IMR-90 (cell line): ENCODE measurements around the gene DMAP1. TPM values are rescaled to one million over a fixed set of nuclear protein-coding genes. Genes with fewer than 3 reads are reported as not detected.

Experiments used
- ATAC-seq: fragments of 200-7000 bp; cut with Tn5 transposase; 2 replicates; pipeline ENCODE4 v1.9.1; 2020; ENCODE audit warnings: low read depth, mild to moderate bottlenecking, moderate library complexity
- BruUV-seq: library from RNA; stranded (reverse); fragments of 400-500 nt; replicated peaks from 2 replicates; lab custom pipeline; 2021; lab: Mats Ljungman, UMichigan
- CTCF ChIA-PET: fragments of 300-600 bp; formaldehyde crosslinking; extraction: SDS; loops from one replicate; lab custom pipeline; 2021; ENCODE audit warnings: antibody characterized with exemption; lab: Yijun Ruan, JAX
- POLR2A ChIA-PET: fragments of 300-600 bp; sonication (Branson Sonifier 250); formaldehyde crosslinking; loops from one replicate; lab custom pipeline; 2022; ENCODE audit warnings: antibody characterized with exemption; ENCODE audit not compliant: unreplicated experiment; lab: Charles Lee
- DNase-seq: peaks from one replicate; pipeline ENCODE4 v3.0.0; 2013
- H2AFZ ChIP-seq: replicated peaks from 2 replicates; pipeline ENCODE3; 2013; ENCODE audit warnings: low read length, mild to moderate bottlenecking; ENCODE audit not compliant: poor library complexity
- H2AK5ac ChIP-seq: 2 replicates; pipeline ENCODE4 v1.6.1; 2013; ENCODE audit warnings: low read depth, low read length, inconsistent platforms
- H2AK9ac ChIP-seq: replicated peaks from 2 replicates; pipeline ENCODE3; 2013; ENCODE audit warnings: mild to moderate bottlenecking, low read depth, low read length, moderate library complexity; ENCODE audit not compliant: poor library complexity
- H2BK120ac ChIP-seq: 2 replicates; pipeline ENCODE4 v1.6.1; 2013; ENCODE audit warnings: low read depth, low read length, inconsistent platforms
- H2BK15ac ChIP-seq: 3 replicates; pipeline ENCODE4 v1.6.1; 2013; ENCODE audit warnings: low read depth, low read length, inconsistent platforms
- H2BK20ac ChIP-seq: 2 replicates; pipeline ENCODE4 v1.6.1; 2013; ENCODE audit warnings: low read depth, mild to moderate bottlenecking, inconsistent platforms, low read length, moderate library complexity
- H2BK5ac ChIP-seq: 2 replicates; pipeline ENCODE4 v1.6.1; 2013; ENCODE audit warnings: mild to moderate bottlenecking, low read depth, low read length, inconsistent platforms; ENCODE audit not compliant: poor library complexity, severe bottlenecking
- H3K14ac ChIP-seq: replicated peaks from 2 replicates; pipeline ENCODE4 v1.6.1; 2013; ENCODE audit warnings: low read depth, low read length, inconsistent platforms
- H3K18ac ChIP-seq: 2 replicates; pipeline ENCODE4 v1.6.1; 2013; ENCODE audit warnings: low read depth, low read length, control low read depth
- H3K23ac ChIP-seq: 2 replicates; pipeline ENCODE4 v1.6.1; 2013; ENCODE audit warnings: low read depth, low read length, inconsistent platforms
- H3K27ac ChIP-seq: 2 replicates; pipeline ENCODE4 v1.5.1; 2013; ENCODE audit warnings: mild to moderate bottlenecking, control low read depth, low read length; ENCODE audit not compliant: insufficient read depth
- H3K27me3 ChIP-seq: 2 replicates; pipeline ENCODE4 v1.6.1; 2013; ENCODE audit warnings: low read length; ENCODE audit not compliant: control insufficient read depth, insufficient read depth
- H3K36me3 ChIP-seq: 2 replicates; pipeline ENCODE4 v1.6.1; 2013; ENCODE audit warnings: low read length, mixed read lengths; ENCODE audit not compliant: control insufficient read depth, insufficient read depth
- H3K4ac ChIP-seq: 2 replicates; pipeline ENCODE4 v1.6.1; 2013; ENCODE audit warnings: low read depth, low read length, inconsistent platforms
- H3K4me1 ChIP-seq: 2 replicates; pipeline ENCODE4 v1.6.1; 2013; ENCODE audit warnings: low read length, mixed read lengths; ENCODE audit not compliant: control insufficient read depth, insufficient read depth
- H3K4me2 ChIP-seq: 2 replicates; pipeline ENCODE4 v1.6.1; 2013; ENCODE audit warnings: low read depth, mild to moderate bottlenecking, control low read depth, low read length, moderate library complexity
- H3K4me3 ChIP-seq: 2 replicates; pipeline ENCODE4 v1.5.1; 2013; ENCODE audit warnings: low read depth, mild to moderate bottlenecking, control low read depth, low read length, moderate library complexity; ENCODE audit not compliant: insufficient read depth
- H3K56ac ChIP-seq: 2 replicates; pipeline ENCODE4 v1.6.1; 2013; ENCODE audit warnings: low read length, inconsistent platforms; ENCODE audit not compliant: insufficient read depth; ENCODE audit errors: extremely low read depth
- H3K79me1 ChIP-seq, 2 experiments: 2 replicates each; pipeline ENCODE4 v1.6.1; 2013; ENCODE audit warnings: low read length in 2 of 2, inconsistent platforms in 1 of 2, low read depth in 1 of 2
- H3K9ac ChIP-seq: 2 replicates; pipeline ENCODE4 v1.6.1; 2013; ENCODE audit warnings: low read depth, low read length, control low read depth
- H3K9me1 ChIP-seq: 2 replicates; pipeline ENCODE4 v1.6.1; 2013; ENCODE audit warnings: low read length, inconsistent platforms; ENCODE audit not compliant: insufficient read depth
- H3K9me3 ChIP-seq: 2 replicates; pipeline ENCODE4 v1.6.1; 2013; ENCODE audit warnings: low read length; ENCODE audit not compliant: control insufficient read depth, insufficient read depth
- H4K20me1 ChIP-seq: 2 replicates; pipeline ENCODE4 v1.6.1; 2013; ENCODE audit warnings: low read length, inconsistent platforms; ENCODE audit not compliant: insufficient read depth
- H4K5ac ChIP-seq: 2 replicates; pipeline ENCODE4 v1.6.1; 2013; ENCODE audit warnings: mild to moderate bottlenecking, low read depth, low read length, control low read depth
- H4K8ac ChIP-seq, 2 experiments: 2 replicates each; pipeline ENCODE4 v1.6.1; 2013; ENCODE audit warnings: low read depth in 2 of 2, low read length in 2 of 2, control low read depth in 1 of 2, inconsistent platforms in 1 of 2
- H4K91ac ChIP-seq: 2 replicates; pipeline ENCODE4 v1.6.1; 2013; ENCODE audit warnings: low read depth, low read length, inconsistent platforms; ENCODE audit not compliant: insufficient read depth
- CHD1 ChIP-seq: IDR thresholded peaks from 2 replicates; pipeline ENCODE4 v1.6.1; 2012; ENCODE audit warnings: low read depth, low read length, improper control_type of control experiment
- MAFK ChIP-seq: IDR thresholded peaks from 2 replicates; pipeline ENCODE4 v1.6.1; 2012; ENCODE audit warnings: low read depth, low read length, improper control_type of control experiment
- MAZ ChIP-seq: IDR thresholded peaks from 2 replicates; pipeline ENCODE4 v1.6.1; 2012; ENCODE audit warnings: low read depth, mild to moderate bottlenecking, low read length, improper control_type of control experiment, moderate library complexity, borderline replicate concordance
- RAD21 ChIP-seq: IDR thresholded peaks from 2 replicates; pipeline ENCODE4 v1.6.1; 2012; ENCODE audit warnings: low read length, improper control_type of control experiment
- RFX5 ChIP-seq: IDR thresholded peaks from 2 replicates; pipeline ENCODE4 v1.8.0; 2012; ENCODE audit warnings: low read depth, mild to moderate bottlenecking, low read length, moderate library complexity
- WGBS, 2 experiments: methylation state at CpG; one replicate each; pipeline versions ENCODE4 v1.1.5 to v1.1.7; 2013; ENCODE audit warnings: missing lambda C conversion rate in 2 of 2; ENCODE audit not compliant: insufficient read length in 1 of 2; ENCODE audit errors: extremely low coverage in 2 of 2; 5-methylcytosine and 5-hydroxymethylcytosine counted together
- dilution Hi-C: fragments of 300-500 bp; cut with HindIII; formaldehyde crosslinking; loops from one replicate; pipeline ENCODE4 v1.14.3; 2018; ENCODE audit warnings: low sequenced_read_pairs; ENCODE audit not compliant: unreplicated experiment
- in situ Hi-C: fragments of 300-500 bp; cut with MboI; formaldehyde crosslinking; loops from 3 replicates; pipeline ENCODE4 v1.14.3; 2019; ENCODE audit warnings: low sequenced_read_pairs, inconsistent platforms, mixed read lengths
- intact Hi-C: fragments of 100-400 bp; cut with micrococcal nuclease; formaldehyde crosslinking; loops from 2 replicates; pipeline ENCODE4 v1.10.0; 2022
- polyA plus RNA-seq, 3 experiments: library from polyadenylated mRNA; depleted of rRNA; stranded (reverse); fragments of >200 nt; gene quantifications; 2 replicates each; pipeline ENCODE4 v1.2.3, GENCODE V29; 2012; ENCODE audit warnings: low replicate concordance in 1 of 3
- total RNA-seq: library from RNA; depleted of rRNA; stranded (reverse); fragments of >200 nt; gene quantifications from 2 replicates; pipeline ENCODE4 v1.2.3, GENCODE V29; 2012
- TF ChIP-seq, protein P1 (sequence below): fragments of 150-350 bp; IDR thresholded peaks from 2 replicates; pipeline ENCODE4 v1.6.1; 2017; ENCODE audit warnings: mild to moderate bottlenecking, antibody characterized with exemption, low read length, low read depth

DMAP1 gene
- total and polyA plus RNA-seq, 2 of the 4 experiments (the other 2 are of a cell fraction) = 22.2 to 34.3 TPM

DNA sequence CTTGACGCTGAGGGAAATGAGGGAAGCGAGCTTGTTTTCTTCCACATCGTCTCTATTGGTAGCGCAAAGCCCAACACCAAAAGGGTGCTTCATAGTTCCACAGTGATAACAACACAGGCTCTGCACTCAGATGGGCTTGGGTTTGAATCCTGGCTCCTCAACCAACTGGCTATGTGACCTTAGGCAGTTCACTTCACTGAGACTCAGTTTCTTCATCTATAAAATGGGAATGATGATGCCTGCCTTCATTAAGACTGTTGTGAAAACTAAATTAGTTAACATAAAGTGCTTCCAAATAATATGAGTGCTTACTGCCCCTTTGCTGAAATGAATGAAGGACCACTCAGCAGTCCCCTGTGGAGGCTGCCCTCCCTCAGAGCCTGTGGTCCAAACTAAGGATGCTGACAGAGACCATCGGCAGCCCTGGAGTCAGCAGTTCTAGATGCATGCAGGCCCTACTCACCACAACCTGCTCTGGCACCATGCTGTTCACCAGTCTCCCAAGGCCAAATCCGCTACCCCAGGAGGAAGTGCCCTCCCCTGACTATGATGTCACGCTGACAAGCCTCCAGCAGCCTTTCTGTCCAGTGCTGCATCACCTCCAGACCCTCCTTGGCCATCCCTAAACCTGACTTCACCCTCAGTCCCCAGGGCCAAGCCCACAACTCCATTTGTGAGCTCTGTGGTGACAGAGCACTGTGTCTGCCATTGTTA lies 30.7 kb downstream of the DMAP1 start:
- in situ Hi-C loops = no loop called here
- no peak for DNase-seq
- POLR2A ChIA-PET = no interaction called here
- no peak for ATAC-seq
- Histone ChIP-seq H2BK5ac (no peak overlapping the region), H3K9me3 (no peaks in the 10 kb centered on the region), H3K79me1 (peaks cover 0 to 3% of the 10 kb centered on the region in 2 experiments; a peak in 1 of 4 replicates), H3K27ac (no peak overlapping the region), H4K91ac (no peak overlapping the region), H3K23ac (no peak overlapping the region), H3K4me3 (no peak overlapping the region), H3K14ac (no peak overlapping the region), H2BK120ac (no peak overlapping the region), H3K27me3 (no peaks in the 10 kb centered on the region), H3K4ac (no peak overlapping the region), H4K8ac (no peak overlapping the region), H2AFZ (no peak overlapping the region), H3K9ac (no peak overlapping the region), H3K56ac (no peak overlapping the region), H3K9me1 (peaks cover 15% of the 10 kb centered on the region), H4K5ac (no peak overlapping the region), H3K4me1 (peaks cover 11% of the 10 kb centered on the region), H3K4me2 (no peak overlapping the region), H2BK20ac (no peak overlapping the region), H3K36me3 (peaks cover 8% of the 10 kb centered on the region), H4K20me1 (peaks cover 4% of the 10 kb centered on the region; the same call in 1 of the 2 replicates), H3K18ac (no peak overlapping the region), H2AK5ac (no peak overlapping the region), H2AK9ac (no peak overlapping the region), H2BK15ac (no peak overlapping the region)
- BruUV-seq = no TSS peak
- CTCF ChIA-PET = no interaction called here
- intact Hi-C loops = no loop called here
- TF ChIP-seq RAD21 (no peak), RFX5 (no peak), CHD1 (no peak), MAZ (no peak), MAFK (no peak)
- TF ChIP-seq, protein P1, sequence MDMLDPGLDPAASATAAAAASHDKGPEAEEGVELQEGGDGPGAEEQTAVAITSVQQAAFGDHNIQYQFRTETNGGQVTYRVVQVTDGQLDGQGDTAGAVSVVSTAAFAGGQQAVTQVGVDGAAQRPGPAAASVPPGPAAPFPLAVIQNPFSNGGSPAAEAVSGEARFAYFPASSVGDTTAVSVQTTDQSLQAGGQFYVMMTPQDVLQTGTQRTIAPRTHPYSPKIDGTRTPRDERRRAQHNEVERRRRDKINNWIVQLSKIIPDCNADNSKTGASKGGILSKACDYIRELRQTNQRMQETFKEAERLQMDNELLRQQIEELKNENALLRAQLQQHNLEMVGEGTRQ = no peak
- dilution Hi-C loops = no loop called here
- WGBS, 2 experiments = 100% methylated on average over 3 of the region's 7 CpGs; no CpG with 5 or more reads in 1 of the 2 experiments
